K562 (cell line): ENCODE data around the gene LGALS3BP. TPM values are rescaled to one million over a fixed set of nuclear protein-coding genes. Genes with fewer than 3 reads are reported as not detected.

Source experiments
- ATAC-seq: fragments of 200-7000 bp; cut with Tn5 transposase; 3 replicates; pipeline ENCODE4 v1.9.1; 2020; ENCODE audit warnings: moderate library complexity
- BruUV-seq: library from RNA; stranded (reverse); fragments of 400-500 nt; replicated peaks from 2 replicates; lab custom pipeline; 2021; lab: Mats Ljungman, UMichigan
- CTCF ChIA-PET: fragments of 300-600 bp; formaldehyde crosslinking; extraction: SDS; loops from one replicate; lab custom pipeline; 2021; ENCODE audit warnings: low intra/inter-chr PET ratio; lab: Yijun Ruan, JAX
- POLR2A ChIA-PET: fragments of 300-600, 350-650 bp; sonication (Branson Sonifier 250); formaldehyde crosslinking; extraction: SDS; loops from one replicate; lab custom pipeline; 2021; ENCODE audit warnings: antibody characterized with exemption, inconsistent platforms; lab: Yijun Ruan, JAX
- DNase-seq, 4 experiments: peaks; one replicate each; pipeline versions ENCODE4 v3.0.0 to v3.0.0-alpha.2; 2011 to 2018; ENCODE audit warnings: low spot score in 3 of 4, mixed read lengths in 3 of 4; ENCODE audit errors: extremely low read depth in 1 of 4
- FAIRE-seq: peaks from 2 replicates; lab custom pipeline; 2011; peaks lifted over from hg19 to GRCh38; lab: Jason Lieb, UNC
- H2AFZ ChIP-seq: 2 replicates; pipeline ENCODE4 v1.6.0; 2011; ENCODE audit warnings: low read depth, low read length, control low read depth, inconsistent platforms
- H3K27ac ChIP-seq: fragments of 200-600 bp; 3 replicates; pipeline ENCODE4 v1.8.0; 2011; ENCODE audit warnings: low read depth, mild to moderate bottlenecking, control low read depth, inconsistent platforms, low read length, moderate library complexity, mixed read lengths; ENCODE audit errors: extremely low read depth
- H3K27me3 ChIP-seq, 2 experiments: fragments of 300-600 bp in 1 of 2; 2 replicates in 1 of 2; 3 replicates in 1 of 2; pipeline versions ENCODE4 v1.6.0 to v1.8.0; 2011; ENCODE audit warnings: inconsistent platforms in 2 of 2, low read length in 2 of 2, mild to moderate bottlenecking in 1 of 2, mixed read lengths in 1 of 2, moderate library complexity in 1 of 2; ENCODE audit not compliant: control insufficient read depth in 2 of 2, insufficient read depth in 2 of 2
- H3K36me3 ChIP-seq: fragments of 300-600 bp; 3 replicates; pipeline ENCODE4 v1.8.0; 2011; ENCODE audit warnings: mild to moderate bottlenecking, low read length, inconsistent platforms; ENCODE audit not compliant: control insufficient read depth, insufficient read depth
- H3K4me1 ChIP-seq, 2 experiments: fragments of 200-600 bp in 1 of 2; replicated peaks in 1 of 2; 2 replicates in 1 of 2; 3 replicates in 1 of 2; pipeline versions ENCODE4 v1.5.1 to v1.8.0; 2011; ENCODE audit warnings: inconsistent platforms in 2 of 2, low read length in 2 of 2, mild to moderate bottlenecking in 1 of 2, mixed read lengths in 1 of 2, moderate library complexity in 1 of 2; ENCODE audit not compliant: control insufficient read depth in 2 of 2, insufficient read depth in 2 of 2
- H3K4me2 ChIP-seq: 2 replicates; pipeline ENCODE4 v1.6.1; 2011; ENCODE audit warnings: low read length, control low read depth, inconsistent platforms, mixed read lengths; ENCODE audit not compliant: insufficient read depth
- H3K4me3 ChIP-seq: fragments of 200-600 bp; sonication (generic), shearing (Covaris generic); 2 replicates; pipeline ENCODE4 v1.5.1; 2016; ENCODE audit warnings: control low read depth, inconsistent platforms
- H3K79me2 ChIP-seq: fragments of 200-600 bp; 3 replicates; pipeline ENCODE4 v1.8.0; 2011; ENCODE audit warnings: low read length, inconsistent platforms; ENCODE audit not compliant: control insufficient read depth, insufficient read depth
- H3K9ac ChIP-seq, 2 experiments: 2 replicates each; pipeline versions ENCODE4 v1.6.0 to v1.6.1; 2011; ENCODE audit warnings: low read depth in 2 of 2, low read length in 2 of 2, control low read depth in 1 of 2, inconsistent platforms in 1 of 2, mild to moderate bottlenecking in 1 of 2, mixed read lengths in 1 of 2; ENCODE audit not compliant: insufficient read depth in 1 of 2
- H3K9me1 ChIP-seq: one replicate; pipeline ENCODE4 v1.6.0; 2011; ENCODE audit warnings: inconsistent platforms, mild to moderate bottlenecking, low read length, moderate library complexity; ENCODE audit not compliant: control insufficient read depth, insufficient read depth
- H3K9me3 ChIP-seq: replicated peaks from 2 replicates; pipeline ENCODE4 v1.5.1; 2011; ENCODE audit warnings: low read depth, low read length, inconsistent platforms; ENCODE audit not compliant: control insufficient read depth, insufficient read depth
- H4K20me1 ChIP-seq: replicated peaks from 2 replicates; pipeline ENCODE4 v1.6.1; 2011; ENCODE audit warnings: low read length, inconsistent platforms, mixed read lengths; ENCODE audit not compliant: control insufficient read depth, insufficient read depth
- DNMT1 ChIP-seq: fragments of 450-650 bp; IDR thresholded peaks from 2 replicates; pipeline ENCODE4 v1.6.1; 2016; ENCODE audit warnings: antibody characterized with exemption, mild to moderate bottlenecking
- IFI16 ChIP-seq: fragments of 250-450 bp; sonication (Bioruptor Pico); IDR thresholded peaks from 2 replicates; pipeline ENCODE4 v2.1.2; 2022; ENCODE audit warnings: mild to moderate bottlenecking, inconsistent platforms
- MECOM ChIP-seq: fragments of 250-450 bp; sonication (Bioruptor Pico); IDR thresholded peaks from 2 replicates; pipeline ENCODE4 v1.8.0; 2022; ENCODE audit warnings: inconsistent platforms
- NBN ChIP-seq: fragments of 450-650 bp; IDR thresholded peaks from 2 replicates; pipeline ENCODE4 v1.6.1; 2016; ENCODE audit warnings: low read depth, mild to moderate bottlenecking
- RB1 ChIP-seq: fragments of 450-650 bp; IDR thresholded peaks from 2 replicates; pipeline ENCODE4 v1.6.1; 2017; ENCODE audit warnings: low read depth, mild to moderate bottlenecking
- RBM15 ChIP-seq: fragments of 200-400 bp; formaldehyde crosslinking; IDR thresholded peaks from 2 replicates; pipeline ENCODE4 v1.6.1; 2018; ENCODE audit warnings: mild to moderate bottlenecking, low read length, moderate library complexity; ENCODE audit not compliant: insufficient read depth
- SRSF9 ChIP-seq: fragments of 200-400 bp; formaldehyde crosslinking; IDR thresholded peaks from 2 replicates; pipeline ENCODE4 v1.6.1; 2017; ENCODE audit warnings: low read depth, low read length, borderline replicate concordance
- TAF15 ChIP-seq: fragments of 200-400 bp; formaldehyde crosslinking; IDR thresholded peaks from 2 replicates; pipeline ENCODE4 v1.6.1; 2017; ENCODE audit warnings: mild to moderate bottlenecking, low read depth, low read length, moderate library complexity
- TARDBP ChIP-seq: fragments of 450-650 bp; IDR thresholded peaks from 2 replicates; pipeline ENCODE4 v1.6.1; 2016
- TOE1 ChIP-seq, 2 experiments: fragments of 450-650 bp in 1 of 2; sonication (generic) in 1 of 2; formaldehyde crosslinking in 1 of 2; IDR thresholded peaks; 2 replicates each; pipeline versions ENCODE4 v1.7.1 to v1.8.0; 2016 to 2022; ENCODE audit warnings: borderline replicate concordance in 2 of 2, mild to moderate bottlenecking in 2 of 2, antibody characterized with exemption in 1 of 2, inconsistent platforms in 1 of 2, low read depth in 1 of 2, missing genetic modification reagents in 1 of 2, moderate library complexity in 1 of 2
- ZNF140 ChIP-seq: fragments of 250-450 bp; sonication (Bioruptor Pico); IDR thresholded peaks from 2 replicates; pipeline ENCODE4 v1.8.0; 2021; ENCODE audit warnings: moderate library complexity, mild to moderate bottlenecking, inconsistent platforms
- ZNF143 ChIP-seq: sonication (generic); formaldehyde crosslinking; IDR thresholded peaks from 2 replicates; pipeline ENCODE4 v1.9.0; 2022; ENCODE audit warnings: mild to moderate bottlenecking, missing genetic modification reagents
- ZNF263 ChIP-seq: sonication (generic); formaldehyde crosslinking; IDR thresholded peaks from 2 replicates; pipeline ENCODE4 v1.8.0; 2022; ENCODE audit warnings: mild to moderate bottlenecking, missing genetic modification reagents, borderline replicate concordance
- WGBS: fragments of 100-300 bp; shearing (Covaris generic); methylation state at CpG from one replicate; pipeline ENCODE4 v1.1.6; 2016; ENCODE audit warnings: low coverage, mixed read lengths; ENCODE audit not compliant: insufficient coverage; ENCODE audit errors: missing lambda C conversion rate; 5-methylcytosine and 5-hydroxymethylcytosine counted together
- in situ Hi-C: fragments of 300-500 bp; cut with MboI; formaldehyde crosslinking; loops from 4 replicates; pipeline ENCODE4 v1.15.0; 2018; ENCODE audit warnings: inconsistent platforms, mixed read lengths
- intact Hi-C: fragments of 100-400 bp; cut with micrococcal nuclease; formaldehyde crosslinking; loops from 2 replicates; pipeline ENCODE4 v1.14.2; 2022
- polyA plus RNA-seq, 8 experiments: library from polyadenylated mRNA; depleted of rRNA in 4 of 8; stranded (reverse) in 5 of 8; unstranded in 3 of 8; fragments of >200 nt; fragmentation: Nextera tagmentation in 2 of 8; fragmentation: Illumina TruSeq in 1 of 8; extraction: Ambion mirVana in 2 of 8; extraction: Trizol in 1 of 8; gene quantifications; 2 replicates each; pipeline versions ENCODE4 v1.2.1 to v1.2.3, GENCODE V29; 2011 to 2014; ENCODE audit warnings: inconsistent platforms in 1 of 8, missing spikeins in 1 of 8
- total RNA-seq, 7 experiments: library from RNA; depleted of rRNA in 6 of 7; stranded (reverse); fragments of >200 nt in 6 of 7; fragmentation: Illumina TruSeq in 2 of 7; extraction: Trizol in 2 of 7; gene quantifications; 2 replicates each; pipeline versions ENCODE4 v1.2.1 to v1.2.3, GENCODE V29; 2011 to 2021; ENCODE audit warnings: low replicate concordance in 1 of 7
- TF ChIP-seq, protein P1 (sequence below): fragments of 250-450 bp; sonication (Bioruptor Pico); IDR thresholded peaks from 2 replicates; pipeline ENCODE4 v1.8.0; 2022; ENCODE audit warnings: moderate library complexity, mild to moderate bottlenecking, inconsistent platforms
- TF ChIP-seq, protein P2 (sequence below): sonication (generic); formaldehyde crosslinking; IDR thresholded peaks from 2 replicates; pipeline ENCODE4 v1.8.0; 2022; ENCODE audit warnings: mild to moderate bottlenecking, missing genetic modification reagents
- TF ChIP-seq, protein P3 (sequence below), 2 experiments: fragments of 250-450 bp in 1 of 2; fragments of 450-650 bp in 1 of 2; sonication (Bioruptor Pico) in 1 of 2; IDR thresholded peaks; 2 replicates each; pipeline versions ENCODE4 v1.6.1 to v1.8.0; 2016 to 2021; ENCODE audit warnings: mild to moderate bottlenecking in 2 of 2, moderate library complexity in 2 of 2, missing compliant biosample characterization in 1 of 2, missing genetic modification characterization in 1 of 2

Gene LGALS3BP
- total and polyA plus RNA-seq, 9 of the 15 experiments (the other 6 are each of a cell fraction or from before 2014, with no cell fraction given) = 0.39 to 5.3 (median 3.2) TPM

DNA sequence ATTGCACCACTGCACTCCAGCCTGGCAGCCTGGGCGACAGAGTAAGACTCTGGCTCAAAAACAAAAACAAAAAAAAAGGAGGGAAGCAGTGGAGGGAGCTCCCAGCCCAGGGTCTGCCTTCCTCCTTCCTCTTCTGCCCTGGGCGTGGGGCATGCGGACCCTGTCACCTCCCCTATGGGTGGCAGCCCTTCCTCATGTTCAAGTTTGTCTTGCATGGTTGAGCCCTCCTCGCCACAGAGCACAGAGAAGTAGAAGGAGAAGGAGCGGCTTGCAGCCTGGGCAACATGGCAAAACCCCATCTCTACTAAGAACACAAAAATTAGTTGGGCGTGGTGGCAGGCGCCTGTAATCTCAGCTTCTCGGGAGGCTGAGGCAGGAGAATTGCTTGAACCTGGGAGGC is 33.1 kb downstream of the LGALS3BP start:
- FAIRE-seq = no peak
- Histone ChIP-seq H3K9ac (no peak overlapping the region), H3K4me1 (no peaks in the 10 kb centered on the region), H2AFZ (no peak overlapping the region), H3K9me3 (no peaks in the 10 kb centered on the region), H3K27ac (no peak overlapping the region), H3K27me3 (peaks cover 32 to 72% of the 10 kb centered on the region in 2 experiments), H4K20me1 (no peaks in the 10 kb centered on the region; the same call in 1 of the 2 replicates), H3K4me3 (no peak overlapping the region), H3K4me2 (no peak overlapping the region), H3K36me3 (no peaks in the 10 kb centered on the region), H3K9me1 (no peaks in the 10 kb centered on the region), H3K79me2 (no peaks in the 10 kb centered on the region)
- DNase-seq = no peak
- in situ Hi-C loops (no loop called here), intact Hi-C loops (no loop called here)
- POLR2A ChIA-PET = no interaction called here
- ATAC-seq = no peak
- BruUV-seq = no TSS peak
- 0% methylated on average over 7 of the region's 8 CpGs for WGBS
- CTCF ChIA-PET = no interaction called here
- TF ChIP-seq RB1 (no peak), TARDBP (no peak), NBN (no peak), MECOM (CRISPR knock-in tag) (no peak), RBM15 (no peak), ZNF143 (CRISPR knock-in tag) (no peak), ZNF140 (CRISPR knock-in tag) (no peak), TOE1 (IDR thresholded peaks at IDR 0.05; ENCODE audit: borderline replicate concordance) (no peak), TOE1 (CRISPR knock-in tag; IDR thresholded peaks at IDR 0.05; ENCODE audit: borderline replicate concordance, low read depth) (no peak), TAF15 (no peak), SRSF9 (no peak), ZNF263 (CRISPR knock-in tag) (no peak), IFI16 (no peak), DNMT1 (no peak)
- TF ChIP-seq, protein P1, sequence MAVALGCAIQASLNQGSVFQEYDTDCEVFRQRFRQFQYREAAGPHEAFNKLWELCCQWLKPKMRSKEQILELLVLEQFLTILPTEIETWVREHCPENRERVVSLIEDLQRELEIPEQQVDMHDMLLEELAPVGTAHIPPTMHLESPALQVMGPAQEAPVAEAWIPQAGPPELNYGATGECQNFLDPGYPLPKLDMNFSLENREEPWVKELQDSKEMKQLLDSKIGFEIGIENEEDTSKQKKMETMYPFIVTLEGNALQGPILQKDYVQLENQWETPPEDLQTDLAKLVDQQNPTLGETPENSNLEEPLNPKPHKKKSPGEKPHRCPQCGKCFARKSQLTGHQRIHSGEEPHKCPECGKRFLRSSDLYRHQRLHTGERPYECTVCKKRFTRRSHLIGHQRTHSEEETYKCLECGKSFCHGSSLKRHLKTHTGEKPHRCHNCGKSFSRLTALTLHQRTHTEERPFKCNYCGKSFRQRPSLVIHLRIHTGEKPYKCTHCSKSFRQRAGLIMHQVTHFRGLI = no peak
- TF ChIP-seq, protein P2, sequence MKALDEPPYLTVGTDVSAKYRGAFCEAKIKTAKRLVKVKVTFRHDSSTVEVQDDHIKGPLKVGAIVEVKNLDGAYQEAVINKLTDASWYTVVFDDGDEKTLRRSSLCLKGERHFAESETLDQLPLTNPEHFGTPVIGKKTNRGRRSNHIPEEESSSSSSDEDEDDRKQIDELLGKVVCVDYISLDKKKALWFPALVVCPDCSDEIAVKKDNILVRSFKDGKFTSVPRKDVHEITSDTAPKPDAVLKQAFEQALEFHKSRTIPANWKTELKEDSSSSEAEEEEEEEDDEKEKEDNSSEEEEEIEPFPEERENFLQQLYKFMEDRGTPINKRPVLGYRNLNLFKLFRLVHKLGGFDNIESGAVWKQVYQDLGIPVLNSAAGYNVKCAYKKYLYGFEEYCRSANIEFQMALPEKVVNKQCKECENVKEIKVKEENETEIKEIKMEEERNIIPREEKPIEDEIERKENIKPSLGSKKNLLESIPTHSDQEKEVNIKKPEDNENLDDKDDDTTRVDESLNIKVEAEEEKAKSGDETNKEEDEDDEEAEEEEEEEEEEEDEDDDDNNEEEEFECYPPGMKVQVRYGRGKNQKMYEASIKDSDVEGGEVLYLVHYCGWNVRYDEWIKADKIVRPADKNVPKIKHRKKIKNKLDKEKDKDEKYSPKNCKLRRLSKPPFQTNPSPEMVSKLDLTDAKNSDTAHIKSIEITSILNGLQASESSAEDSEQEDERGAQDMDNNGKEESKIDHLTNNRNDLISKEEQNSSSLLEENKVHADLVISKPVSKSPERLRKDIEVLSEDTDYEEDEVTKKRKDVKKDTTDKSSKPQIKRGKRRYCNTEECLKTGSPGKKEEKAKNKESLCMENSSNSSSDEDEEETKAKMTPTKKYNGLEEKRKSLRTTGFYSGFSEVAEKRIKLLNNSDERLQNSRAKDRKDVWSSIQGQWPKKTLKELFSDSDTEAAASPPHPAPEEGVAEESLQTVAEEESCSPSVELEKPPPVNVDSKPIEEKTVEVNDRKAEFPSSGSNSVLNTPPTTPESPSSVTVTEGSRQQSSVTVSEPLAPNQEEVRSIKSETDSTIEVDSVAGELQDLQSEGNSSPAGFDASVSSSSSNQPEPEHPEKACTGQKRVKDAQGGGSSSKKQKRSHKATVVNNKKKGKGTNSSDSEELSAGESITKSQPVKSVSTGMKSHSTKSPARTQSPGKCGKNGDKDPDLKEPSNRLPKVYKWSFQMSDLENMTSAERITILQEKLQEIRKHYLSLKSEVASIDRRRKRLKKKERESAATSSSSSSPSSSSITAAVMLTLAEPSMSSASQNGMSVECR (CRISPR knock-in tag) = no peak
- TF ChIP-seq, protein P3, sequence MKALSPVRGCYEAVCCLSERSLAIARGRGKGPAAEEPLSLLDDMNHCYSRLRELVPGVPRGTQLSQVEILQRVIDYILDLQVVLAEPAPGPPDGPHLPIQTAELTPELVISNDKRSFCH (CRISPR knock-in tag; IDR thresholded peaks at IDR 0.05) = no peak
- TF ChIP-seq, protein P3 (tag; IDR thresholded peaks at IDR 0.05) = no peak
